GM11168 (cell line): ENCODE measurements around the gene PARP8.

Experiments used
- in situ Hi-C: fragments of 300-500 bp; cut with MboI; formaldehyde crosslinking; loops from one replicate; pipeline ENCODE4 v1.12.0; 2022; ENCODE audit warnings: low sequenced_read_pairs; ENCODE audit not compliant: unreplicated experiment

Gene PARP8

DNA sequence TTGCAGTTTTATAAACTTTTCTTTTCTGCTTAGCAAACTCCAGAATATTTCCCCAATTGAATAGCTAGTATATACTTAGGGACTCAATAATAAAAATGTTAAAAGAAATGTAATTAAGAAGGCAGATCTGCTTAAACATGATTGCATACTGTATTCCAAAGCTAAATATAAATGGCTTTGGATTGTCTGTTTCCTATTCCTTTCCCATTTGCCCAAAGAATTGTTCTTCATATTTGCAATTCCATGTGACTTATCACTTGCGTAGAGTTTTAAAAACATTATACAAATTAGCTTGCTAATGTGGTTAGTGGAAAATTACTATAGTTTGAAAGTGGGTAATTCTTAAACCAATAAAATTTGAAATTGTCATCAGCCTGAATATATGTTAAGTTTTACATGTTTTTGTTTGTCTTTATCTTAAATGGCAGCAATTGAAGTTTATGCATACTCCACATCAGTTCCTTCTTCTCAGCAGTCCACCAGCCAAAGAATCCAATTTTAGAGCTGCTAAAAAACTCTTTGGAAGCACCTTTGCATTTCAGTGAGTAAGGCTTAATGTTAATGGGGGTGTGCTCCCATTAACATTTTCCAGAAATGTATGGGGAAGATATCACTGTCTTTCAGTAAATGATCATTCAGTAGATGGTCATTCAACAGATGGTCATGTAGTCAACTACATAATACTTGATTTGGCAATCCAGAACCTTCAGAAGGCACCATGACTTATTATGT lies 161.2 kb downstream of the PARP8 start:
- in situ Hi-C loops, result no loop called here

DNA sequence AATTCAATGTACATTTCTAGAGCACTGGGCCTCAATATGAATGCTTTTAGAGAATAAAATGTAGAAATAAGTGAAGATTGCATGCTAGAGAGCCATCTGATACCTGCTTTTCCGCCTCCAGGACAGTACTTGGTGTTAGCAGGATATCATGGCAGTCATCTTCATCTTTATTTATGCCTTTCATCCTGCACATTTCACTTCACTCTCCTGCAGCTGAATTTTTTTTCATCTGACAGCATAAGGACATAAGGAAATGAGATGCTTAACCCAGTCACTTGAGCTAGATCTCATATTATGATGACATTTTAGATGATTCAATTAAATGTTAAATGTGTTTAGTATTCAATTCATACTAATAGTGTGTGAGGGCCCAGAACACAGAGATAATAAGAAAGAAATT lies 162.6 kb downstream of the PARP8 start:
- in situ Hi-C loops, result no loop called here

DNA sequence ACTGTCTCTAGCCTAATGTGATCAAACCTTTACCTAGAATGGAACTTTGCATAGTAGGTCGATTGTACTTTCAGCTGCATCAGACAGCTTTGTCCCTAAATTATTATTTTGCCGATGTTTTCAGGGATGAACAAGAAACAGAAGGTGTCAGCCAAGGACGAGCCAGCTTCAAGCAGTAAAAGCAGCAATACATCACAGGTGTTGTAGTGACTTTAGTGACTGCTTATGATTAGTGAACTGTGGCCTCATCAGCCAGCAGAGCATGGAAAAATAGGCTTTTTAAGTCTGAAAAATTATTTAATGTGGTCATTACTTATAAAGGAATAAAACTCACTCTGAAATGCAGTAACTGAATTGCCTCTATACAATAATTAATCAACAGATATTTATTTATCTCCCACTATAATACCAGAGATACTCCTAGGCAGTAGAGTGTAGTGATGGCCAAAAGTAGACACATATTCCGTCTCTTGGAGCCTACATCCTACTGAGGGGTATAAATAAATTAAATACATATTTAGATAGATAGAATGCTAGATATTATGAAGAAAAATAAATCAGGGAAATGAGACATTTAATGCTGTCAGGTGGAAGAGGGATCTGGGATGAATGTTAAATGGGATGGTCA lies 166.3 kb downstream of the PARP8 start:
- in situ Hi-C loops, result no loop called here

DNA sequence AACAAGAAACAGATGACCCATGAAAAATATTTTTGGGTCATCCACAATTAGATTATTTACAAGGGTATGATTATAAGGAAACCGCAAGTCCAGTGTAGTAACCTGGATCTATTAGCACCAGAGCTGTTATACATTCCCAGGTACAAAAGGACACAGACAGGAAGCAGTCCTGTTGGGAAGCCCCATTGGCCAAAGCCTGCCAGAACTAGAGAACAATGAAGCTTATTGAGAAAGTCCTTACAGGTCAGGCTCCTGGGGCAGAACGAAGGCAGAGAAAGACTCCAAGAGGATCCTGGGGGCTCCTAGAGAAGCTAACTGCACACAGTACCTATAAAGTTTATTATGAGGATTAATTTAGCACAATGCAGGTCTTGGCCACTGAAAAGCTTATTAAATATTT lies 169.9 kb downstream of the PARP8 start:
- in situ Hi-C loops, result no loop called here

DNA sequence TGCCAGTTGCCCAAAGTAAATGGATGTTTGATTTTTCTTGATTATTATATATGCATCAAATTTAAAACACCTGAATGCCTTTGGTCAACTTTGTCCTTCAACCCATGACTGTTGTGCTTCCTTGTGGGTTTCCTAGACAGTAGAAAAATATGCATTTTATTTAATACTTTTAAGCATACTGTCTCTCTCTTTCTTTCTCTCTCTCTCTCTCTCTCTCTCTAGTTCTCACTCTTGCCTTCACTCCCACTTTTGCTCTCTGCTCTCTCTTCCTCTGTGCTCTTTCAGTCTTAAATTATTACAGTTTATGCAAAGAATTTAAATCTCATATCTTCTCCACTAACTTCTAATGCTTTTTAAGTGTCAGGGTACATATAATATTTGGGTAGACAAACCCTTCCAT lies 173.0 kb downstream of the PARP8 start:
- in situ Hi-C loops, result no loop called here

DNA sequence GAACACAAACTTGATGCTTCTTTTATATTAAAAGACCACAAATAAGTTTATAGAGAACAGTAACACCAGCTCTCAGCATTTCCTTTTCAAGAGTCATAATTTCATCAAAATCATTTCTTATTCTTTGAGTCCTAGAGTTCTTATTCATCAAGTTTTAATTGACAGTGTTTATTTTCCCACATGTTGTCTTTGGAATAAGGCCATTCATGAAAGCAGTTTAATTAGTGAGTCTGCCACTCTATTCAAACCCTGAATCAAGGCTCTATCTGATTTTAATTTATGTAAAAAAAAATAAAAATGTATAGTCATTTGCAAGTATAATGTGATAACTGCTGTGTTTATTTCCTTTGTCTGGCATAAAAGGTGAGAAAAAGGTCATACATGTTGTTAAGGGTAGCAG lies 176.7 kb downstream of the PARP8 start:
- in situ Hi-C loops, result no loop called here

GRCh38 chr5:50846261-50846660 lies 179.8 kb downstream of the PARP8 start:
- in situ Hi-C loops, result no loop called here

DNA sequence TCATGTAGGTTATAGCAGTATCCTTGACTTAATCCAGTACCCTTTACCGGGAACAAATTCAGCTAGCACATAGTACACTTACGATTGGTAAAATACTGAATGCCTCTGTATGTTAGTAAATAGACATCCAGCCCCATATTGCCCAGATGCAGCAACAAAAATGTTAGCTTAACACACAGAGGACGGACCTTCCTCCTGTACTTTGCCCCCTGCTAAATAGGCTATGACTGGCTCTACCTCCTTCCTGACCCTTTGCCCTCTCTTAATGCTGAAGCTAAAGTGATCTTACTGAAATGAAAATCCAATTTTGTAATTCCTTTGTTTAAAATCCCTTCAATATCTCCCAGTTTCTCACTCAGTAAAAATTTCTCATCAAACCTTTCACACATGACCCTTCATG lies 183.1 kb downstream of the PARP8 start:
- in situ Hi-C loops, result no loop called here

GRCh38 chr5:50853151-50853550 lies 186.7 kb downstream of the PARP8 start:
- in situ Hi-C loops, result no loop called here

GRCh38 chr5:50854082-50854481 lies 187.6 kb downstream of the PARP8 start:
- in situ Hi-C loops, result no loop called here

GRCh38 chr5:50855001-50855400 lies 188.6 kb downstream of the PARP8 start:
- in situ Hi-C loops, result no loop called here

- in situ Hi-C loops, result no loop called here
These were observed 190.1 kb downstream of the PARP8 start for GRCh38 chr5:50856401-50857119.

DNA sequence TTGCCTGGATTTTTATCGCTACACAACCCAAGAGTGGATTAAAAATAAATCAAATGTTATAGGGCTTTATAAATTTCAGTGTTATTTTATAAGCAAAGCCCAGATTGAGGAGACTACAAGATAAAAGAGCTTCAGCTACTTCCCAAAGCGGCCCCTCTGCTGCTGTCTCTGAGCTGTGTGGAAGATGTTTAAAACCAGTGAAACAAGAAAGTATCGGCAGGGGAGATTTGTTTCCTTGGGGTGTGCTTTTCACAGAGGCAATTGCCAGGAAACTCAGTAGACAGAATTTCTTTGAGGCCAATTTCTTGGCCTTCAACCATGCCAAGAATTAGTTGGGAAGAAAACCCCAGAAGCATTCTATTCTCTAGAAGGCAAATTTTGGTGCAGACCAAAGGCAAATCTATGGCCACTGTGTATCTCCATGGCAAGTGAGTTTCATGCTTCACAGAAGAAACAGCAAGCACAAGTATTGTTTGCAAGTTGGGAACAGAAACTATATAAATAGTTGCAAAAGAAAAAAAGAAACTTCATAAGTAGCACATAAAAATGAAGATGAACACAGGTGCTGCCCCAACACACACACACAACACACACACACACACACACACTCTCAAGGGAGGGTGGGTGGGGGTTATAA lies 197.2 kb downstream of the PARP8 start:
- in situ Hi-C loops, result no loop called here

GRCh38 chr5:50864466-50864865 lies 198.0 kb downstream of the PARP8 start:
- in situ Hi-C loops, result no loop called here

DNA sequence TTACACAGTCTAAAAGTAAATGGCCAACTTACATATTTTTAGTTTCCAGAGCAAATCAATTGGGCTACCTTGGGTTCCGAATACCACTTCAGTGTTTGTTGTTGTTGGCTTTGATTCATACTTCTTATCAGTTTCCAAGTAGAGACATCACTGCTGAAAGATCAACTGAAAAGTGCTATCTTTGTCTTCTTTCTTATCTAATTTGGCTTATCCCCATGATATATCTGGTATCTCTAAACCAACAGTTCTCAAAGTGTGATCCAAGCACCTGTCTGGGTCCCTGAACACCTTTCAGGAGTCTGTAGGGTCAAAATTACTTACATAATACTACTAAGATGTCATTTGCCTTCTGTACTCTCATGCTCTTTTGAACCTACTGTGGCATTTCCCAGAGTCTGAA lies 200.0 kb downstream of the PARP8 start:
- in situ Hi-C loops, result no loop called here

DNA sequence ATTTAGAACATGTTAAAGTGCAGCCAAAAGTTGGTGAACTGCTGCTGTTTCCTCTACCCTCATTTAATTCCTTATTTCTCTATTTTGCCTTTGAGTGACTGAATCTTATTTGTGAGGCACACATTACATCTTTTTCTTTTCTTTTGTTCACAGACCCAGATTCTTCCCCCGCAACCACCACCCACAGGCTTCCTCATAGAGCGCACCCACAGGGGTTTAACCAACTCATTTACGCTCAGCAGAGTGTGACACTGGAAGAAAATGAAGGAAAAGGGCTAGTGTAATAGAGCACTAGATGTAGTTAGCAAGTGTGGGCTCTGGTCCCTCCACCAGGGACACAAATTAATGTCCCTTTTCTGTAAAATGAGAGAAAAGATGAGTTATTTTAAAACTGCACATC lies 200.7 kb downstream of the PARP8 start:
- in situ Hi-C loops, result no loop called here

GRCh38 chr5:50873595-50874277 lies 207.3 kb downstream of the PARP8 start:
- in situ Hi-C loops, result no loop called here

GRCh38 chr5:50874306-50875001 lies 208.0 kb downstream of the PARP8 start:
- in situ Hi-C loops, result no loop called here

DNA sequence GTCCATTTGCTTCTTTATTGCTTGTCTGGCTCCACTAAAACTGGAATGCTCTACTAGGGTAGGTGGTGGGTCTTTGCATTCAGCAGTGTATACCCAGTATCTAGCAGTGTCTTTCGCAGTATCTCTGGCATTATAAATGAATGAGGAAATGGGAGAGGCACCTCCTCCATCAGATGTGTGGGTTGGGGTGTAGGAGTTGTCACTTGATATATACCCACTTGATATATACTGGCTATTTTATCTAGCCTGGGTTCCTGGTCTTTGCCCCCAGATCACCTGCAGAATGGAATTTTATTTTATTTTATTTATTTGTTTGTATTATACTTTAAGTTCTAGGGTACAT lies 208.5 kb downstream of the PARP8 start:
- in situ Hi-C loops, result no loop called here

DNA sequence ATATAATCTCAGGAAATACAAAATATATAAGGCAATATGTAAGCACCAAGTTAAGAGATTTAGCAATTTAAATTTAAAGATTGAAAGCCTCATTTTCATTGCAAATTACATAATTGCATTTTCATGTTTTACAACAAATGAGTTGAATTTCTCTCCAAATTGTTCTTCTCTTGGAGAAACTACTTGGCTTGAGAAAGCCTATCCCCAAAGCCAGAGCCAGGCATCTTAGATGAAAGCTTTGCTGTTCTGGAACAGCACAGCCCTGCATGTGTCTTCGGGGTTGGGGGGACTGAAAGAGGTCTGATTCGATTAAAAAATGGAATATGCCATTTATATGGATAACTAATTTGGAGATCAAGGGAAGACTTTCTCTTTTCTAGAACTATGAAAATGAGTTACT lies 212.0 kb downstream of the PARP8 start:
- in situ Hi-C loops, result no loop called here
